HG02840 (cell line): ENCODE data around the gene SIMC1.
"Not testable (repeated sequence)": the region's sequence is repeated elsewhere in the genome, so short reads cannot be mapped to it uniquely, and the experiment has no call there.

ENCODE experiments used
- ATAC-seq: cut with Tn5 transposase; IDR thresholded peaks from one replicate; pipeline ENCODE4 v1.9.1; 2021; ENCODE audit warnings: mild to moderate bottlenecking, moderate library complexity, moderate number of reproducible peaks; ENCODE audit not compliant: unreplicated experiment, low FRiP score

The SIMC1 gene

DNA sequence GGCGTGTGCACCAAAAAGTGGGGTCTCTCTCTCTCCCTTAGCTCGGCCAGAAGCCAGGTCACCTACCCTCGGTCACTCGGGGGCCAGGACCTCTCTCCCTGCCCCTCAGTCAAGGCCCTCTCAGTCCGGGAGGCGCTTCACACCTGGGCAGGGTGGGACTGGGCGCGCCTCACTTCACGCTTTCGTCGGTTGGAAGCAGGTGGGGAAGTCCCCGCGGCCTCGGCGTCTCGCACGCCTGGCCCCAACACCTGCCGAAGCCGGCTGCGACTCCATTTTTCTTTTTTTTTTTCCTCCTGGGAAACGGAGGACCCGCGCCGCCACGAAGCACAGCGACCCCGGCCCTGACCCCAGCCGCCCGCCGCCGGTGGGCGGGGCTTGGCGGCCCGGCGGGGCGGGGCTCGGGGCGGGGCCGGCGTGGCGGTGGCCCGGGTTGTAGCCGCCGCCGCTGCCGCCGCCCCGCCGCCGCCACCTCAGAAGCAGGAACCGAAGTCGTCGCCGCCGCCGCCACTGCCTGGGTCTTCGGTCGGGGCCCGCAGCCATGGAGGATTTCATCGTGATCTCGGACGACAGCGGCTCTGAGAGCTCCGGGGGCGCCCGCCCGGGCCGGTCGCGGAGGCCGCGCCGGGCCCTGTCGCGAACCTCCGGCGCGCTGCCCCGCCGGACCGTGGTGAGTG is at the start of gene SIMC1:
TSS of gene SIMC1 (plus strand) at position 454 of the 674 bp plus-strand sequence. CDS start at position 539, 85 bp downstream.
- ATAC-seq = peak; percentile 68

GRCh38 chr5:176188506-176189193 is 49.6 kb upstream of the SIMC1 start:
- ATAC-seq = no peak

GRCh38 chr5:176189857-176190256 is 48.4 kb upstream of the SIMC1 start:
- no peak for ATAC-seq

GRCh38 chr5:176190886-176191755 is 47.1 kb upstream of the SIMC1 start:
- ATAC-seq = no peak

- ATAC-seq = no peak
Observed at GRCh38 chr5:176192094-176192721, 46.0 kb upstream of the SIMC1 start.

DNA sequence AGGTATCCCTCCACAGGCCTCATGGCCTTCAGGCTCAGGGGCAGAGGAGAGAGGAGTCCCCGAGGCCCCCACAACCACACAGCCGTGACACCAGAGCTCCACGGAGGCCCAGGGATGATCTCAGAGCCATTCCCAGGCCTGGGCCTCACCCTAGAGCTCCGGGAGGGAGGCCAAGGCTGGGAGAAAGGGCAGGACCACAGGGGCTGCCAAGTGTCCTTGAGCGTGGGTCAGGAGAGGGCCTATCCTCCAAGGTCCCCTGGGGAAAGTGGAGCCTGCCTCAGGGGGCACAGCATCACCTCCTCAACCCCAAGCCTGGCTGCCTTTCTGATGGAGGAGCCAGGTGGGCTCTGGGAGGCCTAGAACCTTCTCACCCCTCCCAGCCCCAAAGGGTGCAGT is 45.5 kb upstream of the SIMC1 start:
- not testable (repeated sequence) for ATAC-seq

- ATAC-seq = not testable (repeated sequence)
Observed at GRCh38 chr5:176193636-176194035, 44.6 kb upstream of the SIMC1 start.

- not testable (repeated sequence) for ATAC-seq
Observed at GRCh38 chr5:176194238-176195083, 43.8 kb upstream of the SIMC1 start.

GRCh38 chr5:176195084-176195413 is 43.2 kb upstream of the SIMC1 start:
- ATAC-seq = not testable (repeated sequence)

GRCh38 chr5:176195487-176196207 is 42.6 kb upstream of the SIMC1 start:
- not testable (repeated sequence) for ATAC-seq

- not testable (repeated sequence) for ATAC-seq
Observed at GRCh38 chr5:176196781-176197180, 41.4 kb upstream of the SIMC1 start.

DNA sequence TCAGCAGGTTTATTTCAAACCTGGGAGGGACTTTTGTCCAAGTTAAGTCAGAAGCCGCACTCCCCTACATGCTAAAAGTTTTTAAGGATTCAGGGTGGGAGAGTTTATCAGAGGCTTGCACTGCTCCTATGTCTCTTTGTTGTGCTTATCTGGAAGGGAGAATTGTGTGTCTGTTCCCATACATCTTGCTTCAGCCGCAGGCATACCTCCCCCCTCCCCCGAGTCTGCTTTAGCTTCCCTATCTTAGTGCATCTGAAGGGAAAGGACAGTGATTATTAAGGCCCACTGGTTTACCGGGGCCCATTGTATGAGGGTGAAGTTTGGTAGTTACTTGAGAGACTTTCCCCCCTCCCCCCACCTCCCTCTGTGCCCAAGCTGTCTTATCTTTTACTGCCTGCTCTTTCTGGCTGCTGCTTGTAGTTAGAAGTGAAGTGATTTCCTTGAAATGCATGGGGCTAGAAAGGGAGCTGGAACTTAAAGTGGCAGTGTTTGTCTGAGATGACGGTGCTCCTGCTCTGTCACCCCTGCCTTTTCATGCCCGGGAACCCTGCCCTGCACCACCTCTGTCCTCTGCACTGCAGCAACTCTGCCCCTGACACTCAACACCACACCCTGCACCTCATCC is 40.9 kb upstream of the SIMC1 start:
- ATAC-seq = not testable (repeated sequence)

DNA sequence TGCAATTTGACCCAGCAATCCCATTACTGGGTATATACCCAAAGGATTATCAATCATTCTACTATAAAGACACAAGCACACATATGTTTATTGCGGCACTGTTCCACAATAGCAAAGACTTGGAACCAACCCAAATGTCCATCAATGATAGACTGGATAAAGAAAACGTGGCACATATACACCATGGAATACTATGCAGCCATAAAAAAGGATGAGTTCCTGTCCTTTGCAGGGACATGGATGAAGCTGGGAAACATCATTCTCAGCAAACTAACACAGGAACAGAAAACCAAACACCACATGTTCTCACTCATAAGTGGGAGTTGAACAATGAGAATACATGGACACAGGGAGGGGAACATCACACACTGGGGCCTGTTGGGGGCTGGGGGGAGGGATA is 39.9 kb upstream of the SIMC1 start:
- not testable (repeated sequence) for ATAC-seq

DNA sequence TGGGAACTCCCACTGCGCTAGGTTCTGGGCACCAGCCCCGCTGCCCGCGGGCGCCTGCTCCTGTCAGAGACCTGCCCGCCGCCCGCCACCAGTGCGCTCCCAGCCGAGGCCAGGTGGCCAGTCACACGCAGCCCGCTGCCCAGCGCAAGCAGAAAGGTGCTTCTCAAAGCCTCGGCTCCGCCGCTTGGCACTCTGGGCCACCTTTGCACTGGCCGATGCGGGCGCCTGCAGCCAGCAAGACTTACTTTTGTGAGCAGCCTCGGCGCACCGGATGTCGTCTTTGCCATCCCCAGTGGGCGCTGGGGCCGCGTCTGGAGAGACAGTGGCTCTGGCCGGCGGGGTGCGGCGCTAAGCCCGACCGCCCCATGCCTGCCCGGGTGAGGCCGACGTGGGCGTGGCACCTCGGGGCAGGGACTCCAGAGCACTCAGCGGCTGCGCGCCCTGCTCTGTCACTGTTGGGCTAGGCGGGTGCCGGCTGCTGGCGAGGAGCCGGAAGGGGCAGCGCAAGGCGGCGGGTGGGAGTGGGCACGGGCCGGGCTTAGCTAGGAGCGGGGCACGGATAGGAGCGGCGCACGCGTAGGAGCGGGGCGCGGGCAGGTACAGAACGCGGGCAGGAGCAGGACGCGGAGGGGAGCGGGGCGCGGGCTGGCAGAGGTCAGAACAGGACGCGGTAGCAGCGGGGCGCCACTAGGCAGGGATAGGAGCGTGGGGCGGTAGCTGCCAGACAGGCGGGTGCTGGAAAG is 39.1 kb upstream of the SIMC1 start:
- not testable (repeated sequence) for ATAC-seq

- not testable (repeated sequence) for ATAC-seq
Observed at GRCh38 chr5:176199803-176200399, 38.3 kb upstream of the SIMC1 start.

DNA sequence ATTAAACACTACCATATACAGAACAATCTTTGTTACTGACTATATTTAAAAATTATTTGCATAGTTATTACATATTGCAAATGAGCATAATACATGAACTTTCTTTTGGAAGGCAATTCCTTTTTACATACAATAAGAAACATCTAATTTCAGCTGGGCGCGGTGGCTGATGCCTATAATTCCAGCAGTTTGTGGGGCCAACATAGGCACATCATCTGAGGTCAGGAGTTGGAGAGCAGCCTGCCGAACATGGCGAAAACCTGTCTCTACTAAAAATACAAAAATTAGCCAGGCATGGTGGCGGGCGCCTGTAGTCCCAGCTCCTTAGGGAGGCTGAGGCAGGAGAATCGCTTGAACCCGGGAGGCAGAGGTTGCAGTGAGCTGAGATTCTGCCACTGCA is 36.4 kb upstream of the SIMC1 start:
- no peak for ATAC-seq

GRCh38 chr5:176203086-176203485 is 35.1 kb upstream of the SIMC1 start:
- no peak for ATAC-seq

- ATAC-seq = not testable (repeated sequence)
Observed at GRCh38 chr5:176203535-176203934, 34.7 kb upstream of the SIMC1 start.
